PFSK-1 (cell line): ENCODE results near the gene ERBIN.

Experiments
- POLR2AphosphoS5 ChIP-seq: IDR thresholded peaks from 2 replicates; pipeline ENCODE4 v1.6.1; 2012; ENCODE audit warnings: low read depth, mild to moderate bottlenecking, control low read depth, low read length, moderate library complexity
- REST ChIP-seq, 2 experiments: IDR thresholded peaks; 2 replicates each; pipeline versions ENCODE4 v1.6.1 to v1.8.0; 2011 to 2012; ENCODE audit warnings: low read depth in 2 of 2, low read length in 2 of 2, control low read depth in 1 of 2, inconsistent platforms in 1 of 2, mild to moderate bottlenecking in 1 of 2, moderate library complexity in 1 of 2; ENCODE audit not compliant: insufficient read depth in 1 of 2
- SIN3A ChIP-seq: IDR thresholded peaks from 2 replicates; pipeline ENCODE4 v1.6.1; 2012; ENCODE audit warnings: mild to moderate bottlenecking, low read length, moderate library complexity, borderline replicate concordance; ENCODE audit not compliant: insufficient read depth

- no peak for TF ChIP-seq REST (IDR thresholded peaks at IDR 0.05; ENCODE audit: insufficient read depth in 1 of 2, low read depth in 2 of 2, low read length in 2 of 2)
- no peak for TF ChIP-seq SIN3A
- no peak for TF ChIP-seq POLR2AphosphoS5
Measured at GRCh38 chr5:65926893-65927292, 518 bp downstream of the ERBIN start.
